ENCODE measurements around the gene LCAT. TPM values are rescaled to one million over a fixed set of nuclear protein-coding genes. Genes with fewer than 3 reads are reported as not detected.
"Not testable (repeated sequence)": the region's sequence is repeated elsewhere in the genome, so short reads cannot be mapped to it uniquely, and the experiment has no call there.

The LCAT gene
- total RNA-seq, 2 experiments from 2014 or later: 10.1 to 10.7 TPM

DNA sequence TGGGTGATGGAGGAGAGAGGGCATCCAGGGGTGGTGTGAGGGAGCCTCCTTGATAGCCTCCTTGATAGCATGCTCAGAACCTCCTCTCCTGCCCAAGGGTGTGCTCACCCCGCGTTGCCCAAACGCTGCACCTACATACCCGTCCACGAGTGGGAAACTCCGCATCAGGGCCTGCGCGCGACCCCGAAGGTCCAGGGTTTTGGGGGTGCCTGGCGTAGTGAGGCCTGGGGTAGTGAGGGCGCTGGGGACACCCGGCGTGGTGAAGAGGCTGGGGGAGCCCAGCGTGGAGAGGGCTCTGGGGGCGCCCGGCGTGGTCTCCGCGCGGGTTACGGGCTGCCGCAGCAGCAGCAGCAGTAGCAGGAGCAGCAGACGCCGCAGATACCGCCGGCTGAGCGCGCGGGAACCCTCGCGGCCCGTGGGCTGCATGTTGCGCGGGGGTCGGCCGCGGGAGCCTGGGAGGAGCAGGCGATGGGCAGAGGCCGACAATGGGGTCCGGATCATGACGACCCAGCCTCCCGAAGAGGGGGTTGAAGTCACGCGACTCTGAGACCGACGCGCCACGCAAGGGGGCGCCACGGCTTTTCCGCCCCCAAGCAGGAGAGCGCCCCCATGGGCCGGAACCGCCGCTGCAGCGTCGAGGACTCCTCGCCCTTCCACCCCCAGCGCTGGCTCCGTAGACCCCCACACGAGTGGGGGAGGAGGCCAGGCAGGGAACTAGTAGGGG is 36.2 kb upstream of the LCAT start, which contains the start of gene DPEP3:
TSS of gene DPEP3 (minus strand) at position 545 of the 724 bp plus-strand sequence. CDS start at position 426, 119 bp downstream.
- ChIA-PET POLR2A (no interaction called here), CTCF (interaction anchor here (1.1 to 1.6 kb wide), 2 partner anchors 11 to 96 kb away, joined by 3 to 5 read pairs; no protein-coding TSS in a partner anchor)
- H3K27ac Mint-ChIP-seq: no peak within 1 kb of the TSS
- peaks cover 22% of the 10 kb centered on the region for H3K4me1 Mint-ChIP-seq (ENCODE audit: low read depth)
- no peaks in the 10 kb centered on the region for H3K9me3 Mint-ChIP-seq
- no peak for DNase-seq
- H3K27me3 Mint-ChIP-seq: no peaks in the 10 kb centered on the region
- no peak within 1 kb of the TSS for H3K4me3 Mint-ChIP-seq
- H3K36me3 Mint-ChIP-seq: no peaks in the 10 kb centered on the region
- intact Hi-C loops (cut with micrococcal nuclease): loop anchor here (5.0 kb wide), 1 partner anchor 43 kb away; the partner anchor contains the start of gene PSMB10

DNA sequence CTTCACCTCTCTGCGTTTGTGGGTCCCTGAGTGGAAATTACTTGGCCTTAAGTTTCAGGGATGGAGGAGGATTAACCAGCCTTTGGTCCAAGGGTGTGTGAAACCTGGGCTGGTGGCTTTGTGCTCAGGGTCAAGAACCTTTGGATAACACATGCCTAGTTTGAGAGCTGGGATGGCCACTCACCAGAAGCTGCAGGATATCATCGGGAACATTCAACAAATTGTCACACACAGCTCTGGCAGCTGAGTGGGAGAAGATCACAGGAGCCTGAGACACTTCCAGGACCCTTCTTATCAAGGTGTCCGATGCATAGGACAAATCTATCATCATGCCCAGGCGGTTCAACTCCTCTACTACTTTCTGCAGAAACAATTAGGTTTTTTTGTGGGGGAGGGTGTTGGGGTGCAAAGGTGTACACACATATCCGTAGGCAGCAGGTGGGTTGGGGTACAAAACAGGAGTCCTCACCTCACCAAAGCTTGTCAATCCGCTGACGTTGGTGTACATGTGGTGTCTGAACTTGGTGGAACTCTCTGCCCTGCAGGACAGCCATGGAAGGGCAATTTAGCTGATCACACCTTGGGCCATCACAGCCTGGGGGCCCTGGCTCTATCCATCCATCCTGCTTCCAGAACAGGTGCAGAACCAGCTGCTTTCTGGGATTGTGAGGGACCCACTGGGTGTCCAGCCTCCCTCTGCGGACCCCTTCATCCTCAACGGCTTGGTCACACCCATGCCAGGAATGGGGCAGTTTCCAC is 33.7 kb upstream of the LCAT start:
- H3K4me1 Mint-ChIP-seq (ENCODE audit: low read depth): peaks cover 3% of the 10 kb centered on the region
- no peak for DNase-seq
- no peak overlapping the region for H3K27ac Mint-ChIP-seq
- H3K36me3 Mint-ChIP-seq: no peaks in the 10 kb centered on the region
- H3K27me3 Mint-ChIP-seq: no peaks in the 10 kb centered on the region
- intact Hi-C loops (cut with micrococcal nuclease): no loop called here
- POLR2A ChIA-PET: no interaction called here
- no peak overlapping the region for H3K4me3 Mint-ChIP-seq
- CTCF ChIA-PET: interaction anchor here (0.6 kb wide), 1 partner anchor 86 kb away, joined by 3 read pairs; no protein-coding TSS in a partner anchor
- H3K9me3 Mint-ChIP-seq: no peaks in the 10 kb centered on the region

DNA sequence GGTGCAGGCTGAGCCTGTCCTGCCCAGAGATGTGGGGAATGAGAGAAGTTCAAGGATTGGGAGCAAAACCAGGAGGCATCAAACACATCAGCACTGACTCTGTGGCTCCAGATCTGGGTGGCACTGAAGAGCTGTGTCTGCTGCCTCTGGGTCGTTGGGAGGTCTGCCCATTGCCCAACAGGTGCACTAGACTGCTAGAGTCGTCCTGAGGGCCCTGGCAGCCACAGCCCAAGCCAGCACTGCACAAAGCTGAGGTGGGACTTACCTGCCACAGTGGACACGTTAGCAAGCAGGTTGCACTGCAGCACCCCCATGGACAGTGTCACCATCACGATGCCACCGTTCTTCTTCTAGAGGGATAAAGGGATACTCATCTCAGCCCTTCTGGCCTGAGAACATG is 33.1 kb upstream of the LCAT start:
- intact Hi-C loops (cut with micrococcal nuclease): no loop called here
- DNase-seq: no peak
- Mint-ChIP-seq H3K9me3 (no peaks in the 10 kb centered on the region), H3K4me1 (ENCODE audit: low read depth) (no peaks in the 10 kb centered on the region), H3K27me3 (no peaks in the 10 kb centered on the region), H3K4me3 (no peak overlapping the region), H3K27ac (no peak overlapping the region), H3K36me3 (no peaks in the 10 kb centered on the region)
- CTCF ChIA-PET: no interaction called here
- POLR2A ChIA-PET: no interaction called here

DNA sequence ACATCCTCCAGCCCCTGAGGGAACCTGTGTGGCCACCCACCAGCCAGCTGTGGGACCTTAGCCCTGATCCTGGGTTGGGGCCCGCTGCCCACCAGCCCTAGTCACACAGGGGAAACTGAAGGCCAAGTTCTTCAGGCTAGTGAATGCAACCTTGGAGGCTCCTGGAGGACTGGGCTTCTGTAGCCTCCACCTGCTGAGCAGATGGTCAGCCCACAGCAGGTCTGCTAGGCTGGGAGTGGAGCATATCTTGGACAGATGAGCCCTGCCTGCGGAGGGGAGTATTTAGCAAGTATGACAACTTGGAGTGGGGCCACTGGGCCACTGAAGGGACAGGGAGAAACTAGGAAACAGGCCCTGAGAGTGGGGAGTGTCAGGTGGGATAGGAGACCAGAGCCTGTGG is 32.3 kb upstream of the LCAT start:
- H3K9me3 Mint-ChIP-seq: no peaks in the 10 kb centered on the region
- H3K36me3 Mint-ChIP-seq: no peaks in the 10 kb centered on the region
- no peaks in the 10 kb centered on the region for H3K27me3 Mint-ChIP-seq
- no peak overlapping the region for H3K27ac Mint-ChIP-seq
- no peak for DNase-seq
- POLR2A ChIA-PET: no interaction called here
- CTCF ChIA-PET: interaction anchor here (1.2 kb wide), 1 partner anchor 92 kb away, joined by 5 read pairs; no protein-coding TSS in a partner anchor
- H3K4me1 Mint-ChIP-seq (ENCODE audit: low read depth): no peaks in the 10 kb centered on the region
- intact Hi-C loops (cut with micrococcal nuclease): no loop called here
- no peak overlapping the region for H3K4me3 Mint-ChIP-seq

DNA sequence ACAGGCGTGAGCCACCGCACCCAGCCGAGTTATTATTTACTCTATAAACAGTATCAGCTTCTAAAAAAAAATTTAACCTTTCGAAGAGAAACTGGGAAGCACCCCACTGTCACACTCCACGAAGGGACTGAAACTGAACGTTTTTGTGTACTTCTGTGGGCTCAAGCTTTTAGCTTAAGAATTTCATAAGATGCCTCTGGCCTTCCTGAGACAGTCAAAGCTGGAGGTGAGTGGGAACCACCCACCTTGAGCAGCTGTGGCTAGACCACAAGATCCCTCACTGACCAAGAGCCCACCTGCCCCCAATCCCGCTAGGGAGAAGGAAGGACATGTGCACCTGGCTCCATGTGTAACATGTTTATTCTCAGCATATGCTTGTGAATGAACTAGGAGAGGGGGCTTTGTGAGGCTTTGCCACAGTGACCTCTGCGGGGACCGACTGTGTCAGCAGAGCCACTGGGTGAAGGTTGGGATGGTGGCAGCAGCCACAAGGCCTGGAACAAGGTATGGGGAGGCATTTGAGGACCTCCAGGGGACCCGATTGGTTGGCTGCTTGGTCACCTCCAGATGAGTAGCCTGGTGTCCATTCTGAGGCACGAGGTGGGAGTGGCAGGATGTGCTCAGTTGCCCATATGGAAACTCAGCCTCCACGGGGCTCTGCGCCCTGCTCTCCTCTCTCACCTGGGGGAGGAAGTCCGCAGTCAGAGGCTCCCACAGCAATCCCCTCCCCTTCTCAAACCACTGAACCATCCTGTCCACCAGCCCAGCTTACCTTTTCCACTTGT is 31.6 kb upstream of the LCAT start:
- H3K27ac Mint-ChIP-seq: no peak overlapping the region
- H3K4me1 Mint-ChIP-seq (ENCODE audit: low read depth): no peaks in the 10 kb centered on the region
- intact Hi-C loops (cut with micrococcal nuclease): no loop called here
- CTCF ChIA-PET: interaction anchor here (1.1 to 1.2 kb wide), 2 partner anchors 65 to 92 kb away, joined by 3 to 5 read pairs; no protein-coding TSS in a partner anchor
- no peak overlapping the region for H3K4me3 Mint-ChIP-seq
- H3K27me3 Mint-ChIP-seq: no peaks in the 10 kb centered on the region
- no peaks in the 10 kb centered on the region for H3K9me3 Mint-ChIP-seq
- no peak for DNase-seq
- POLR2A ChIA-PET: no interaction called here
- H3K36me3 Mint-ChIP-seq: no peaks in the 10 kb centered on the region

DNA sequence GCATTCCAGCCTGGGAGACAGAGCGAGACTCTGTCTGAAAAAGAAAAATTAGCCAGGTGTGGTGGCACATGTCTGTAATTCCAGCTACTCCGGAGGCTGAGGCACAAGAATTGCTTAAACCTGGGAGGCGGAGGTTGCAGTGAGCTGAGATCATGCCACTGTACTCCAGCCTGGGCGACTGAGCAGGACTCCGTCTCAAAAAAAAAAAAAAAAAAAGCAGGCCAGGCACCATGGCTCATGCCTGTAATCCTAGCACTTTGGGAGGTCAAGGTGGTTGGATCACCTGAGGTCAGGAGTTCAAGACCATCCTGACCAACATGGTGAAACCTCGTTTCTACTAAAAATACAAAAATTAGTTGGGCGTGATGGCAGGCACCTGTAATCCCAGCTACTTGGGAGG is 28.4 kb upstream of the LCAT start:
- POLR2A ChIA-PET; H3K4me3 Mint-ChIP-seq; intact Hi-C loops (cut with micrococcal nuclease); H3K36me3 Mint-ChIP-seq; H3K27ac Mint-ChIP-seq; DNase-seq; H3K9me3 Mint-ChIP-seq; H3K27me3 Mint-ChIP-seq: not testable (repeated sequence)
- peaks cover 11% of the 10 kb centered on the region for H3K4me1 Mint-ChIP-seq (ENCODE audit: low read depth)
- CTCF ChIA-PET: interaction anchor here (1.2 kb wide), 1 partner anchor 68 kb away, joined by 4 read pairs; no protein-coding TSS in a partner anchor

DNA sequence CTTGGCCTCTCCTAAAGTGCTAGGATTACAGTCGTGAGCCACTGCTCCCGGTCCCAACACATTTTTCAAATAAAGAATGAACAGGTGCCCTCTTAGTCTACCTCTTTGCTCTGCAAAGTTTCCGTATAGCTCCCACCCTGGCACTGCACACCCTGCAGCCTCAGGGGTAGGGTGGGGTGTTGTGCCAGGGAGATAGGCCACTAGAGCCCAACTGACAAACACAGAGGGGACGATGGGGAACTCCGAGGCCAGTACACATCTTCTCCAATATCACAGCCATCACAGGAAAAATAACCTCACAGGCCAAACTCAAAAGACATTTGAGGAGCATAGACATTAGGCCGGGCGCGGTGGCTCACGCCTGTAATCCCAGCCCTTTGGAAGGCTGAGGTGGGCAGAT is 27.2 kb upstream of the LCAT start:
- CTCF ChIA-PET: no interaction called here
- DNase-seq: no peak
- Mint-ChIP-seq H3K27me3 (no peaks in the 10 kb centered on the region), H3K4me3 (no peak overlapping the region), H3K9me3 (no peaks in the 10 kb centered on the region), H3K27ac (no peak overlapping the region), H3K36me3 (no peaks in the 10 kb centered on the region), H3K4me1 (ENCODE audit: low read depth) (peaks cover 18% of the 10 kb centered on the region)
- intact Hi-C loops (cut with micrococcal nuclease): no loop called here
- POLR2A ChIA-PET: no interaction called here

DNA sequence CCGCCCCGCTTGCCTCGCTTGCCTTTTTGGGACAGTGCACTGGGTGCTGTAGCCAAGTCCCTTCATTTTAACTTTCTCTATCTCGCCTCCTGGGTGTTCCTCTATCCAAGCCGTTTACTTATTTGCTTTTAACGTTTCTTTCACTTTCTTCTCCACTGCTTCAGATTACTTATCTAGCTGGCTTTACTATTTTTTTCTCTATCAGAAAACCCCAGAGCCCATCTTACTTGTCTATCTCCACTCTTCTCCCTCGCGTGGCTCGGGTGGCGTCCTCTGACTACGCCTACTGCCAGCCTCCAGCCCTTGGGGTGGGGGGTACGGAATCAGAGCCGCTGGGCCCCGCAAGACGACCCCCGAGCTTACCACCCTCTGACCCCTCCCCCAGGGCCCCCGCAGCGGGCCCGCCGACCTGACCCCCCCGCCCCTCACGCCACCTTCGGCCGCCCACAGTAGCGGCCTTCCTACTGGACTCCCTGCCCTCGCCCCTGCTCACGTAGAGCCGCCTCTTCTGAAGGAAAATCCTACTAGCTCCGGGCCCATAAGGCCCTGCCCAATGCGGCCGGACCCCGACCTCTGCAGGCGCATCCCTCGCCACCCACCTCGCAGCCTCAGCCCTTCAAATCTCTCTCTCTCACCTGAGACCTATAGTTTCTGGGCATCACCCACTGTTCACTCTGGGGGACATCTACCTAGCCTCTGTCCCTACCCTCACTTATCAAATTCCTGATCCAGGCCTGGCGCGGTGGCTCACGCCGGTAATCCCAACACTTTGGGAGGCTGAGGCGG is 25.5 kb upstream of the LCAT start:
- peaks cover 18% of the 10 kb centered on the region for H3K4me1 Mint-ChIP-seq (ENCODE audit: low read depth)
- ChIA-PET CTCF (no interaction called here), POLR2A (interaction anchor here (0.8 to 1.7 kb wide), 2 partner anchors 33 to 37 kb away, joined by 3 to 6 read pairs; partner anchors contain the start of gene PSMB10)
- H3K27me3 Mint-ChIP-seq: no peaks in the 10 kb centered on the region
- peak overlapping the region; percentile 99 for H3K4me3 Mint-ChIP-seq
- DNase-seq: no peak
- peak overlapping the region; percentile 71 for H3K27ac Mint-ChIP-seq
- no peaks in the 10 kb centered on the region for H3K9me3 Mint-ChIP-seq
- H3K36me3 Mint-ChIP-seq: no peaks in the 10 kb centered on the region
- intact Hi-C loops (cut with micrococcal nuclease): loop anchor here (2.0 kb wide), 2 partner anchors 29 to 71 kb away; partner anchors contain the start of gene DPEP2

DNA sequence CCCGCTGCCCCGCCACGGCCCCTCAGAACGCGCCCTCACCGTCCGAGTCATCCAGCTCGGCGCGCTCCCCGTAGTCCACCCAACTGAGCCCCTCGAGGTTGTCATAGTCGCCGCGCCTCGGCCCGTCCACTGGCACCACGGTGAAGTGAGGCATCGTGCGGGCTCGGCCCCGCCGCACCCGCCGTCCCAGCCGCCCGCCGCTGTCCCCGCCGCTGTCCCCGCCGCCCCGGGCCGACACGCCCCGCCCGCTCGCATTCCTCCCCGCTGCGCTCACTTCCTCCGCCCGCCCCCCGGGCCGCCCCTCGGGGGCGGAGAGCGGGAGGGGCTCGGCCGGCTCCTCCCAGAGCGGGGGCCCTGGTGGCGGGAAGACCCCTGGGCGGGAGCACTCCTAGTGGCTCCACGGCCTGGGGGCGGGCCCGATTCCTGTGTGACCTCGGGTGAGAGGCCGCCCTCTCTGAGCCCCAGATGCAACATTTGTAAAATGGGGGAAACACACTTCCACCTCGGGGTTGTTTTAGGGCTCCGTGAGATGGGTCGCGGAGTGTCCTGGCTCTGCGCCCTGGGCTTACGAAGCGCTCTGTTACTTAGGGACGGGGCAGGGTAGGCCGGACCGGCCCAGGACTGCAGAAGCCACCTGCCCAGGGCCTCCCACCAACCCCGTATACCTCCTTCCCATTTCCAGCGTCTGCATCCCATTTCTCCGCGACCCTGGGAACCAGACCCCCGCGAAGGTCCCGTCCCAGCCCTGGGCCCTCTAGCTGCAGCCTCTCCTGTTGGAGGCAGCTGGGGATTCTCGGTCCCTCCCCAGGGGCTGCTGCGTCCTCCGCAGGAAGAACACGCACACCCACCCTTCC is 24.7 kb upstream of the LCAT start, which contains the start of gene SLC12A4:
TSS of gene SLC12A4 (minus strand) at position 238 of the 854 bp plus-strand sequence. CDS start at position 154, 84 bp downstream.
- Mint-ChIP-seq H3K27ac (peak within 1 kb of the TSS; percentile 78), H3K36me3 (no peaks in the 10 kb centered on the region), H3K4me1 (ENCODE audit: low read depth) (peaks cover 18% of the 10 kb centered on the region), H3K9me3 (no peaks in the 10 kb centered on the region), H3K27me3 (no peaks in the 10 kb centered on the region), H3K4me3 (peak within 1 kb of the TSS; percentile 99)
- ChIA-PET POLR2A (interaction anchor here (0.8 to 1.7 kb wide), 2 partner anchors 32 to 101 kb away, joined by 3 to 6 read pairs; partner anchors contain the start of gene PSMB10), CTCF (interaction anchor here (0.7 kb wide), 1 partner anchor 422 kb away, joined by 3 read pairs; no protein-coding TSS in a partner anchor)
- peak; percentile 94 for DNase-seq
- intact Hi-C loops (cut with micrococcal nuclease): loop anchor here (1.0 to 2.0 kb wide), 3 partner anchors 30 to 72 kb away; partner anchors contain the start of genes DPEP2 and PSMB10

DNA sequence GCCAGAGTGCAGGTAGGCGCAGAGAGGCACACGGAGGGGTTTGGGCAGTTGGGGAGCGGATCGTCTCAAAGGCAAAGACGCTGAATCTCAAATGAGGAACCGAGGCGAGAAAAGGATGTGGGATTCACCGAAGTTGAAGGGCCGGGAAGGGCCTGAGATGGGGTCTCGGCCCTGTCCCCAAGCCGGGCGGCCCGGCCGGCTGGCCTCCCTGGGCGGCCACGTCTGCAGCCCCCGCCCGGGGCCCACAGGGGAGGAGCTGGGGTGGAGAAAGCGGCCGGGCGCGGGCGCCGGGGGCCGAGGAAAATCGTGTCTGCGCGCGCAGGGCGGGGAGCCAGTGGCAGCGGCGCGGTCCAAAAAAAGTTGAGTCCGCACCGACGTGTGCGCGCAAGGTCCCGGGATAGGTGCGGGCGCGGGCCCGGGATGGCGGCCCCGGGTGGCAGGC is 24.1 kb upstream of the LCAT start:
- intact Hi-C loops (cut with micrococcal nuclease): loop anchor here (1.0 to 2.0 kb wide), 3 partner anchors 31 to 73 kb away; partner anchors contain the start of genes DPEP2 and PSMB10
- H3K4me1 Mint-ChIP-seq (ENCODE audit: low read depth): peaks cover 18% of the 10 kb centered on the region
- H3K4me3 Mint-ChIP-seq: peak overlapping the region; percentile 99
- peak overlapping the region; percentile 78 for H3K27ac Mint-ChIP-seq
- ChIA-PET CTCF (interaction anchor here (0.7 kb wide), 1 partner anchor 421 kb away, joined by 3 read pairs; no protein-coding TSS in a partner anchor), POLR2A (interaction anchor here (0.8 to 1.7 kb wide), 2 partner anchors 31 to 102 kb away, joined by 3 to 6 read pairs; partner anchors contain the start of gene PSMB10)
- no peaks in the 10 kb centered on the region for H3K27me3 Mint-ChIP-seq
- peak; percentile 47 for DNase-seq
- no peaks in the 10 kb centered on the region for H3K36me3 Mint-ChIP-seq
- no peaks in the 10 kb centered on the region for H3K9me3 Mint-ChIP-seq
